ENCODE data around the gene DENND4A. TPM values are rescaled to one million over a fixed set of nuclear protein-coding genes. Genes with fewer than 3 reads are reported as not detected.
"Not testable (repeated sequence)": the region's sequence is repeated elsewhere in the genome, so short reads cannot be mapped to it uniquely, and the experiment has no call there.

The DENND4A gene
- total RNA-seq, 1 experiment from 2014 or later = 26.0 TPM

DNA sequence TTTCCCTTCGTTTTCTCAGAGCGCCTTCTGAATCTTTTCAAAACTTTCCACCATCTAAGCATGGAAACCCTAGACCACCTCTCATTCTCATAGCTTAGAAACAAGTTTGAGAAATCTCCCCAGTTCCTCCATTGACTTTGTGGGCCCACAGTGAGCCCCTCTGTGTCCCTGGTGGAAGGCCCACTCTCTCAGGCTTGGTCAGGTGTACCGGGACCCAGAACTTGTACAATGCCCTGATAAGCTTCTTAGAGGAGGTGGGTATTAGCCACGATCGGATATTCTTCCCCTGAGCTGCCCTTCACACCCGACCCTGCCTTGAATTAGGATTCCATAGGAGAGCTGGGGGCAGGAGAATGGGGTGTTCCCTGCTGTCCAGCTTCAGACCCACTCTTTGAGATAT, 170.5 kb downstream of the DENND4A start, which contains the start of gene SLC24A1:
SLC24A1 (plus strand) TSS at position 301 of the 400 bp plus-strand sequence. CDS start 2,143 bp downstream, outside the sequence.
- no peak within 1 kb of the TSS for H3K4me3 Mint-ChIP-seq (ENCODE audit: low read depth, unreplicated experiment)
- no peaks in the 10 kb centered on the region for H3K27me3 Mint-ChIP-seq (ENCODE audit: unreplicated experiment)
- BruUV-seq (replicated peaks) = no TSS peak
- no peak for DNase-seq
- H3K36me3 Mint-ChIP-seq (ENCODE audit: insufficient read depth, unreplicated experiment) = no peaks in the 10 kb centered on the region
- no peaks in the 10 kb centered on the region for H3K4me1 Mint-ChIP-seq (ENCODE audit: low read depth, unreplicated experiment)
- CTCF ChIA-PET = interaction anchor here (2.0 kb wide), 1 partner anchor 11 kb away, joined by 5 read pairs; the partner anchor contains the start of gene INTS14
- TF ChIP-seq, protein P1, sequence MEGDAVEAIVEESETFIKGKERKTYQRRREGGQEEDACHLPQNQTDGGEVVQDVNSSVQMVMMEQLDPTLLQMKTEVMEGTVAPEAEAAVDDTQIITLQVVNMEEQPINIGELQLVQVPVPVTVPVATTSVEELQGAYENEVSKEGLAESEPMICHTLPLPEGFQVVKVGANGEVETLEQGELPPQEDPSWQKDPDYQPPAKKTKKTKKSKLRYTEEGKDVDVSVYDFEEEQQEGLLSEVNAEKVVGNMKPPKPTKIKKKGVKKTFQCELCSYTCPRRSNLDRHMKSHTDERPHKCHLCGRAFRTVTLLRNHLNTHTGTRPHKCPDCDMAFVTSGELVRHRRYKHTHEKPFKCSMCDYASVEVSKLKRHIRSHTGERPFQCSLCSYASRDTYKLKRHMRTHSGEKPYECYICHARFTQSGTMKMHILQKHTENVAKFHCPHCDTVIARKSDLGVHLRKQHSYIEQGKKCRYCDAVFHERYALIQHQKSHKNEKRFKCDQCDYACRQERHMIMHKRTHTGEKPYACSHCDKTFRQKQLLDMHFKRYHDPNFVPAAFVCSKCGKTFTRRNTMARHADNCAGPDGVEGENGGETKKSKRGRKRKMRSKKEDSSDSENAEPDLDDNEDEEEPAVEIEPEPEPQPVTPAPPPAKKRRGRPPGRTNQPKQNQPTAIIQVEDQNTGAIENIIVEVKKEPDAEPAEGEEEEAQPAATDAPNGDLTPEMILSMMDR (IDR thresholded peaks at IDR 0.05; ENCODE audit: unreplicated experiment) = no peak
- intact Hi-C loops (cut with micrococcal nuclease; ENCODE audit: unreplicated experiment) = no loop called here
- H3K9me3 Mint-ChIP-seq (ENCODE audit: low read depth, unreplicated experiment) = no peaks in the 10 kb centered on the region
- H3K27ac Mint-ChIP-seq (ENCODE audit: unreplicated experiment) = no peak within 1 kb of the TSS

DNA sequence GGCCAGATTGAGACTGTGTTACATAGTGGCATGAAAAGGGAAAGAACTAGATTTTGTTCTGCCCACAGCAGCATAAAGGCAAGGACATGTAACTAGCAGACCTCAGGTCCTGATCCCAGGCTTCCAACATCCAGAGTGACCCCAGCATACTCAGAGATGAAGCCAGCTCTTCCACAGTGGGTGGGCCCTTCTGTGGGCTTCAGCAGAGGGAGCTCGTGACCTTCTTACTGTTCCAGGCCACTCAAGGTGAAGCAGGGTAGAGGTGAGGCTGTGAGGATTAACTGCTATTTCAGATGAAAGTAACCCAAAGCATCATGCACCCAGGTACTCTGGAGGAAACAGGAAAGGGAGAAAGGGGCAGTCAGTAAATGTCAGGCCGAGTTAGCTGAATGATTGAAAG, 171.3 kb downstream of the DENND4A start:
- no TSS peak for BruUV-seq (replicated peaks)
- CTCF ChIA-PET = interaction anchor here (0.6 to 2.0 kb wide), 3 partner anchors 10 to 232 kb away, joined by 3 to 5 read pairs (median 4); partner anchors contain the start of gene INTS14
- Mint-ChIP-seq H3K27ac (ENCODE audit: unreplicated experiment) (no peak overlapping the region), H3K36me3 (ENCODE audit: insufficient read depth, unreplicated experiment) (no peaks in the 10 kb centered on the region), H3K9me3 (ENCODE audit: low read depth, unreplicated experiment) (no peaks in the 10 kb centered on the region), H3K27me3 (ENCODE audit: unreplicated experiment) (no peaks in the 10 kb centered on the region), H3K4me1 (ENCODE audit: low read depth, unreplicated experiment) (no peaks in the 10 kb centered on the region), H3K4me3 (ENCODE audit: low read depth, unreplicated experiment) (no peak overlapping the region)
- TF ChIP-seq, protein P1 (IDR thresholded peaks at IDR 0.05; ENCODE audit: unreplicated experiment) = no peak
- intact Hi-C loops (cut with micrococcal nuclease; ENCODE audit: unreplicated experiment) = no loop called here
- DNase-seq = no peak

- Mint-ChIP-seq H3K36me3 (ENCODE audit: insufficient read depth, unreplicated experiment) (no peaks in the 10 kb centered on the region), H3K4me1 (ENCODE audit: low read depth, unreplicated experiment) (no peaks in the 10 kb centered on the region), H3K4me3 (ENCODE audit: low read depth, unreplicated experiment) (no peak overlapping the region), H3K27me3 (ENCODE audit: unreplicated experiment) (no peaks in the 10 kb centered on the region), H3K27ac (ENCODE audit: unreplicated experiment) (no peak overlapping the region), H3K9me3 (ENCODE audit: low read depth, unreplicated experiment) (no peaks in the 10 kb centered on the region)
- TF ChIP-seq, protein P1 (IDR thresholded peaks at IDR 0.05; ENCODE audit: unreplicated experiment) = no peak
- no TSS peak for BruUV-seq (replicated peaks)
- intact Hi-C loops (cut with micrococcal nuclease; ENCODE audit: unreplicated experiment) = no loop called here
- DNase-seq = no peak
- CTCF ChIA-PET = no interaction called here
Observed at GRCh38 chr15:65619626-65620290, 172.3 kb downstream of the DENND4A start.

GRCh38 chr15:65618560-65619109, 173.5 kb downstream of the DENND4A start:
- no peaks in the 10 kb centered on the region for H3K4me1 Mint-ChIP-seq (ENCODE audit: low read depth, unreplicated experiment)
- intact Hi-C loops (cut with micrococcal nuclease; ENCODE audit: unreplicated experiment) = no loop called here
- no peaks in the 10 kb centered on the region for H3K9me3 Mint-ChIP-seq (ENCODE audit: low read depth, unreplicated experiment)
- no peak for DNase-seq
- H3K27ac Mint-ChIP-seq (ENCODE audit: unreplicated experiment) = no peak overlapping the region
- no peaks in the 10 kb centered on the region for H3K36me3 Mint-ChIP-seq (ENCODE audit: insufficient read depth, unreplicated experiment)
- CTCF ChIA-PET = interaction anchor here (0.5 kb wide), 1 partner anchor 841 kb away, joined by 3 read pairs; no protein-coding TSS in a partner anchor
- no peak overlapping the region for H3K4me3 Mint-ChIP-seq (ENCODE audit: low read depth, unreplicated experiment)
- BruUV-seq (replicated peaks) = no TSS peak
- H3K27me3 Mint-ChIP-seq (ENCODE audit: unreplicated experiment) = no peaks in the 10 kb centered on the region
- TF ChIP-seq, protein P1 (IDR thresholded peaks at IDR 0.05; ENCODE audit: unreplicated experiment) = no peak

GRCh38 chr15:65615887-65616286, 176.2 kb downstream of the DENND4A start:
- CTCF ChIA-PET; H3K27ac Mint-ChIP-seq (ENCODE audit: unreplicated experiment); BruUV-seq (replicated peaks); H3K27me3 Mint-ChIP-seq (ENCODE audit: unreplicated experiment); H3K4me3 Mint-ChIP-seq (ENCODE audit: low read depth, unreplicated experiment); intact Hi-C loops (cut with micrococcal nuclease; ENCODE audit: unreplicated experiment); DNase-seq; H3K9me3 Mint-ChIP-seq (ENCODE audit: low read depth, unreplicated experiment): not testable (repeated sequence)
- Mint-ChIP-seq H3K4me1 (ENCODE audit: low read depth, unreplicated experiment) (peaks cover 11% of the 10 kb centered on the region), H3K36me3 (ENCODE audit: insufficient read depth, unreplicated experiment) (peaks cover 13% of the 10 kb centered on the region)
